Trophoblast cell (in vitro differentiated cells and primary cell): ENCODE data around the gene EXOC4.
"Not testable (repeated sequence)": the region's sequence is repeated elsewhere in the genome, so short reads cannot be mapped to it uniquely, and the experiment has no call there.

Source experiments
- DNase-seq, 2 donors: peaks; one replicate each; pipeline ENCODE4 v3.0.0-alpha.2; 2016
- H2AFZ ChIP-seq: 2 replicates; pipeline ENCODE4 v1.6.1; 2013; ENCODE audit warnings: low read length, moderate library complexity, mild to moderate bottlenecking; ENCODE audit not compliant: insufficient read depth, poor library complexity
- H2AK5ac ChIP-seq: 2 replicates; pipeline ENCODE4 v1.6.1; 2013; ENCODE audit warnings: mild to moderate bottlenecking, low read length
- H2BK120ac ChIP-seq: 2 replicates; pipeline ENCODE4 v1.6.1; 2013; ENCODE audit warnings: low read length, mild to moderate bottlenecking, moderate library complexity; ENCODE audit not compliant: insufficient read depth, poor library complexity
- H2BK12ac ChIP-seq: 2 replicates; pipeline ENCODE4 v1.6.1; 2013; ENCODE audit warnings: mild to moderate bottlenecking, low read length, moderate library complexity
- H2BK5ac ChIP-seq: 2 replicates; pipeline ENCODE4 v1.6.1; 2013; ENCODE audit warnings: low read length, low read depth, moderate library complexity, mild to moderate bottlenecking; ENCODE audit not compliant: poor library complexity
- H3K14ac ChIP-seq: 2 replicates; pipeline ENCODE4 v1.6.1; 2013; ENCODE audit warnings: mild to moderate bottlenecking, low read length
- H3K18ac ChIP-seq: 2 replicates; pipeline ENCODE4 v1.6.1; 2013; ENCODE audit warnings: mild to moderate bottlenecking, low read length
- H3K23ac ChIP-seq: 2 replicates; pipeline ENCODE4 v1.6.1; 2013; ENCODE audit warnings: low read length
- H3K27ac ChIP-seq: 2 replicates; pipeline ENCODE4 v1.5.1; 2013; ENCODE audit warnings: low read depth, mild to moderate bottlenecking, inconsistent platforms, low read length, moderate library complexity
- H3K27me3 ChIP-seq: 2 replicates; pipeline ENCODE4 v1.6.1; 2013; ENCODE audit warnings: inconsistent platforms, mild to moderate bottlenecking, low read length, moderate library complexity; ENCODE audit not compliant: insufficient read depth
- H3K36me3 ChIP-seq, 2 experiments: 1 replicate in 1 of 2; 2 replicates in 1 of 2; pipeline ENCODE4 v1.6.1; 2013; ENCODE audit warnings: low read length in 2 of 2, mild to moderate bottlenecking in 2 of 2, moderate library complexity in 1 of 2; ENCODE audit not compliant: insufficient read depth in 2 of 2, control insufficient read depth in 1 of 2
- H3K4ac ChIP-seq: 2 replicates; pipeline ENCODE4 v1.6.1; 2013; ENCODE audit warnings: low read depth, mild to moderate bottlenecking, low read length, moderate library complexity
- H3K4me1 ChIP-seq, 2 experiments: 1 replicate in 1 of 2; 2 replicates in 1 of 2; pipeline ENCODE4 v1.6.1; 2013; ENCODE audit warnings: low read length in 2 of 2, mild to moderate bottlenecking in 2 of 2, moderate library complexity in 1 of 2; ENCODE audit not compliant: insufficient read depth in 2 of 2, control insufficient read depth in 1 of 2
- H3K4me2 ChIP-seq: 2 replicates; pipeline ENCODE4 v1.6.1; 2013; ENCODE audit warnings: inconsistent platforms, mild to moderate bottlenecking, low read length, moderate library complexity
- H3K4me3 ChIP-seq: 2 replicates; pipeline ENCODE4 v1.5.1; 2013; ENCODE audit warnings: mild to moderate bottlenecking, low read depth, low read length, inconsistent platforms
- H3K79me1 ChIP-seq: one replicate; pipeline ENCODE4 v1.6.1; 2013; ENCODE audit warnings: low read length
- H3K79me2 ChIP-seq: 2 replicates; pipeline ENCODE4 v1.6.1; 2013; ENCODE audit warnings: low read length, mild to moderate bottlenecking; ENCODE audit not compliant: control insufficient read depth, insufficient read depth, poor library complexity
- H3K9ac ChIP-seq: 2 replicates; pipeline ENCODE4 v1.6.1; 2013; ENCODE audit warnings: mild to moderate bottlenecking, low read length
- H3K9me3 ChIP-seq: 2 replicates; pipeline ENCODE4 v1.6.1; 2013; ENCODE audit warnings: low read depth, mild to moderate bottlenecking, control low read depth, inconsistent platforms, low read length; ENCODE audit not compliant: insufficient read depth
- H4K12ac ChIP-seq: 2 replicates; pipeline ENCODE4 v1.6.1; 2013; ENCODE audit warnings: low read depth, mild to moderate bottlenecking, low read length, moderate library complexity
- H4K8ac ChIP-seq: 2 replicates; pipeline ENCODE4 v1.6.1; 2013; ENCODE audit warnings: low read depth, mild to moderate bottlenecking, low read length, moderate library complexity
- H4K91ac ChIP-seq: one replicate; pipeline ENCODE4 v1.6.1; 2013; ENCODE audit warnings: low read depth, mild to moderate bottlenecking, low read length, moderate library complexity
- WGBS: extraction: QIAGEN DNeasy Blood & Tissue Kit; methylation state at CpG from one replicate; pipeline ENCODE4 v1.1.7; 2013; ENCODE audit warnings: missing lambda C conversion rate; ENCODE audit not compliant: insufficient read length, insufficient coverage; ENCODE audit errors: extremely low coverage; 5-methylcytosine and 5-hydroxymethylcytosine counted together

EXOC4 gene

DNA sequence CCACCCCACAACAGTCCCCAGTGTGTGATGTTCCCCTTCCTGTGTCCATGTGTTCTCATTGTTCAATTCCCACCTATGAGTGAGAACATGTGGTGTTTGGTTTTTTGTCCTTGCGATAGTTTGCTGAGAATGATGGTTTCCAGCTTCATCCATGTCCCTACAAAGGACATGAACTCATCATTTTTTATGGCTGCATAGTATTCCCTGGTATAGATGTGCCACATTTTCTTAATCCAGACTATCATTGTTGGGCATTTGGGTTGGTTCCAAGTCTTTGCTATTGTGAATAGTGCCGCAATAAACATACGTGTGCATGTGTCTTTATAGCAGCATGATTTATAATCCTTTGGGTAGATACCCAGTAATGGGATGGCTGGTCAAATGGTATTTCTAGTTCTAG, 26.1 kb downstream of the EXOC4 start:
- not testable (repeated sequence) for H3K9ac ChIP-seq, DNase-seq, H4K12ac ChIP-seq, H3K14ac ChIP-seq, H3K79me1 ChIP-seq, H2BK12ac ChIP-seq, H2AFZ ChIP-seq, H2BK5ac ChIP-seq, H4K91ac ChIP-seq, H3K27me3 ChIP-seq, H2BK120ac ChIP-seq, H3K4me1 ChIP-seq, H3K27ac ChIP-seq, H3K9me3 ChIP-seq, H4K8ac ChIP-seq, H3K23ac ChIP-seq, H3K4me3 ChIP-seq, H3K4ac ChIP-seq, H2AK5ac ChIP-seq, H3K18ac ChIP-seq, H3K4me2 ChIP-seq, H3K79me2 ChIP-seq
- H3K36me3 ChIP-seq: peaks cover 2 to 10% of the 10 kb centered on the region in 2 experiments
- WGBS: no CpG with 5 or more reads among the region's 3 CpGs

DNA sequence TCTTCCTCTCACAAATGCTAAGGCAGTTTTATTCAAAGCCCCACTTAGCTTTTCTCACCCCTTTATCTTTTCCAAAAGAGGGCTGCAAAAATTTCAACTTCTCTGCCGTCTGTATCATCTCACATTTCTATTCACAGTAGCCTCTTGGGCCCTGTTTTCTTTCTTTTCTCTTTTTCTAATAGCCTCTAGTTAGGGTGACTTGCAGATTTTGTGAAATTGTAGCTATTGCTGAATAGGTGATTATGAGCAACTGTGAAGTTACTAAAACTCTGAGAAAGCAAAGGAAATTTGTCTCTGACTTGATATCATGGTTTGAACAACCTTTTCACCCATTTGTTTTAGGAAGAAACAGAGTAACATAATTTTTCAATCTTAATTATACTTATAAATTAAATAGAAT, 29.2 kb downstream of the EXOC4 start:
- Histone ChIP-seq H2BK5ac (no peak overlapping the region), H3K4ac (no peak overlapping the region), H3K23ac (no peak overlapping the region), H2AK5ac (no peak overlapping the region), H3K27ac (no peak overlapping the region), H3K27me3 (no peaks in the 10 kb centered on the region), H3K9me3 (no peaks in the 10 kb centered on the region), H3K18ac (no peak overlapping the region), H2AFZ (no peak overlapping the region), H3K4me1 (no peaks in the 10 kb centered on the region), H3K4me3 (no peak overlapping the region), H4K8ac (no peak overlapping the region), H3K79me1 (no peaks in the 10 kb centered on the region), H2BK12ac (no peak overlapping the region), H3K79me2 (no peaks in the 10 kb centered on the region), H3K36me3 (peaks cover 2 to 5% of the 10 kb centered on the region in 2 experiments), H4K91ac (no peak overlapping the region), H4K12ac (no peak overlapping the region), H3K9ac (no peak overlapping the region), H3K14ac (no peak overlapping the region), H2BK120ac (no peak overlapping the region), H3K4me2 (no peak overlapping the region)
- WGBS: no CpG with 5 or more reads among the region's 1 CpG
- peak in 1 of 2 donors; percentile 6 for DNase-seq

DNA sequence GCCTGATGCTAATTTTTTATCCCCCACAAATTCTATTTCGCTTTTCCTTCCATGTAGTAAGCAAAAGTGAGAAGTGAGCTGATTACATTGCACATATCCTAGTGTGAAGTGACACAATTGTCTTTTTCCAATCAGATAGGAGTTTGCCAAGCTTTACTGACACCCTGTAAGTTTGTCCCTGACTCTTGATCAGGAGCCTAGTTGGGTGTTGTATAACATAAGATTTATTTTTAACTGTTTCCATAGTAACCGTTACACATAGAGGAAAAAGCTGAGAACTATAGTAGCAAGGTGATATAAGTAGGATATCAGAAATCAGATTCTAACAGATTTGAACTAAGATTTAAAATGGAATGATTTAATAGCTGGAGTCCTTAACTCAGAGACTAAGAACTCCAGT, 31.2 kb downstream of the EXOC4 start:
- no peaks in the 10 kb centered on the region for H3K79me1 ChIP-seq
- no peaks in the 10 kb centered on the region for H3K79me2 ChIP-seq
- no peak overlapping the region for H3K9ac ChIP-seq
- H4K8ac ChIP-seq: no peak overlapping the region
- H3K14ac ChIP-seq: no peak overlapping the region
- H3K18ac ChIP-seq: no peak overlapping the region
- H3K27ac ChIP-seq: no peak overlapping the region
- no peak for DNase-seq
- H4K12ac ChIP-seq: no peak overlapping the region
- no peak overlapping the region for H2BK12ac ChIP-seq
- H3K4me3 ChIP-seq: no peak overlapping the region
- H3K36me3 ChIP-seq: peaks cover 0 to 5% of the 10 kb centered on the region in 2 experiments
- H3K23ac ChIP-seq: no peak overlapping the region
- H3K9me3 ChIP-seq: no peaks in the 10 kb centered on the region
- H2AK5ac ChIP-seq: no peak overlapping the region
- H2AFZ ChIP-seq: no peak overlapping the region
- no peak overlapping the region for H2BK120ac ChIP-seq
- no peaks in the 10 kb centered on the region for H3K4me1 ChIP-seq
- H3K4me2 ChIP-seq: no peak overlapping the region
- no peak overlapping the region for H4K91ac ChIP-seq
- H3K4ac ChIP-seq: no peak overlapping the region
- H3K27me3 ChIP-seq: no peaks in the 10 kb centered on the region
- WGBS: no CpG with 5 or more reads among the region's 2 CpGs
- no peak overlapping the region for H2BK5ac ChIP-seq

DNA sequence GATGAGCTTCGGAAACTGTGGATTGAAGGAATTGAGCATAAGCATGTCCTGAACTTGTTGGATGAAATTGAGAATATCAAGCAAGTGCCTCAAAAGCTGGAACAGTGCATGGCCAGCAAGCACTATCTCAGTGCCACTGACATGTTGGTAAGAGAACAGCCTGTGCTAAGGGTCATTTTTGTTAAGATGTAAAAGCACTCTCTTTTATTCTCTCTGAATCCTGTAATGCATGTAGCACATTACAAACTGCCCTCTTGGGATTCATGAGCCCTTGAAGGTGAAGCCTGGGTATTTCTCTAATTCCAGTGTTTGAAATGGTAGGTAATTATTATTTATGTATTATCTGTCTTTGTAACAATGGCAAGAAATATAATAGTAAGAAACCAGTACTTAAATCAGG, 36.1 kb downstream of the EXOC4 start:
- H3K23ac ChIP-seq: no peak overlapping the region
- no peak for DNase-seq
- no peak overlapping the region for H2BK5ac ChIP-seq
- H3K27me3 ChIP-seq: no peaks in the 10 kb centered on the region
- H3K14ac ChIP-seq: no peak overlapping the region
- no peak overlapping the region for H3K4me3 ChIP-seq
- no peak overlapping the region for H2AK5ac ChIP-seq
- H2BK120ac ChIP-seq: no peak overlapping the region
- no peak overlapping the region for H4K12ac ChIP-seq
- no peak overlapping the region for H2AFZ ChIP-seq
- peaks cover 3 to 5% of the 10 kb centered on the region in 2 experiments for H3K36me3 ChIP-seq
- H3K18ac ChIP-seq: no peak overlapping the region
- H4K91ac ChIP-seq: no peak overlapping the region
- H4K8ac ChIP-seq: no peak overlapping the region
- no peak overlapping the region for H3K4ac ChIP-seq
- no peak overlapping the region for H2BK12ac ChIP-seq
- H3K79me2 ChIP-seq: no peaks in the 10 kb centered on the region
- H3K27ac ChIP-seq: no peak overlapping the region
- H3K9me3 ChIP-seq: no peaks in the 10 kb centered on the region
- WGBS: no CpG with 5 or more reads among the region's 1 CpG
- no peaks in the 10 kb centered on the region for H3K4me1 ChIP-seq
- H3K9ac ChIP-seq: no peak overlapping the region
- no peaks in the 10 kb centered on the region for H3K79me1 ChIP-seq
- no peak overlapping the region for H3K4me2 ChIP-seq
